ENCODE measurements around the gene NOTCH2.

NOTCH2 gene

DNA sequence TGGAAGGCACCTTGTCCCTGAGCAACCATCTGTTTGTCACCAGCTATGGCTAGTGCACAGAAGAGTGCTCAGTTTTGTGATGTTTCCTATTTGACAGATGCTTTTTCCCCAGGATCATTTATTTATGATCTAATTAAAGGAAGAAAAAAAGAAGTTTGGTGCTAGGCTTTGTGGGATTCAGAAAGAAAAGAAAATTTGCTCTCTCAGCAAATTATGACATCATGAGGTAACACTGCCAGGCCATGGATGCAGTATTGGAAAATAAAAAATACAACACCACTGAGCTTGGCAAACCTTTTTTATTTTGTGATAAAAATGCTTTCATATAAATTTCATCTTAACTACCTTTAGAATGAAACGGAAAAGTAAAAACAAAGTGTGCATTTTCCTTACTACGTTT is 157.7 kb downstream of the NOTCH2 start:
- no peak for DNase-seq (ENCODE audit: low read depth in 2 of 3, low spot score in 1 of 3)

GRCh38 chr1:119910618-119911017 is 158.8 kb downstream of the NOTCH2 start:
- DNase-seq (ENCODE audit: low read depth in 2 of 3, low spot score in 1 of 3) = no peak

- no peak for DNase-seq (ENCODE audit: low read depth in 2 of 3, low spot score in 1 of 3)
These were observed 159.4 kb downstream of the NOTCH2 start for GRCh38 chr1:119909890-119910596.

DNA sequence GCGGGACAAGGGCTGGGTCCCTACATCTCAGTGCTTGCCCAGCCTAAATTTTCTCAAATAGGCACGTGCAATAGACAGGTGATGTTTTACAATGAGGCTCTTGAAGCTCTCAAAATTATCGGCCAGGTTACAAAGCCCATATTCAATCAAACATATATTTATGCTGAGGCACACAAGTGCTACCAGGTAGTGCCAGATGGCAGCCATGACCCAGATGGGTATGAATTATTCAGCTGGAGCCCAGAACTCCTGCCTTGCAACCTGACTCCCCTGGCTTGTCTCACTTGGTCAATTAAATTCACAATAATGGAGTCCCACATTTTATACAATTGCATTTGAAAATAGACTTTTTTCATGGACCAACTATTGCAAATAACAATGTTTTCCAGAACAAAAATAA is 160.8 kb downstream of the NOTCH2 start:
- DNase-seq (ENCODE audit: low read depth in 2 of 3, low spot score in 1 of 3) = no peak

DNA sequence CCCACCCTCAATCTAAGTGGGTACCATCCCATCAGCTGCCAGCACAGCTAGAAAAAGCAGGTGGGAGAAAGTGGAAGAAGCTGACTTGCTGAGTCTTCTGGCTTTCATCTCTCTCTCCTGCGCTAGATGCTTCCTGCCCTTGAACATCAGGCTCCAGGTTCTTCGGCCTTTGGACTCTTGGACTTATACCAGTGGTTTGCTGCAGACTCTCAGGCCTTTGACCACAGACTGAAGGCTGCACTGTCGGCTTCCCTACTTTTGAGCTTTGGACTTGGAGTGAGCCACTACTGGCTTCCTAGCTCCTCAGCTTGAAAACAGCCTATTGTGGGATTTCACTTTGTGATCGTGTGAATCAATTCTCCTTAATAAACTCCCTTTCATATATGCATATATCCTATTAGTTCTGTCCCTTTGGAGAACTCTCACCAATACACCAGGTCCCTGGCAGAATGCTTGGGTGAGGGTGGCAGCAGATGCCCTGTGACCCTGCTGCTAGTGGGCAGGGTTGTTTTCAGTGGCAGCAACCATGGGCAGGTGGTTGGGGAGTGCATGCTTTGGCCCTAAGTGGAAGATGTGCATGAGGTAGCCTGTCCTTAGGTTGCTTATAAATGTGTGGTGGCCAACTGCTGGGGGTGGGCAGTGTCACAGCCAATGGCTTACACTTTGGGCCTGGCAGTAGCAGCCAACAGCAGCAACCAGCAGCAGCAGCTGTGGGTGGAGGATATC is 162.4 kb downstream of the NOTCH2 start:
- no peak for DNase-seq (ENCODE audit: low read depth in 2 of 3, low spot score in 1 of 3)

GRCh38 chr1:119903443-119903835 is 166.0 kb downstream of the NOTCH2 start:
- DNase-seq (ENCODE audit: low read depth in 2 of 3, low spot score in 1 of 3) = no peak

DNA sequence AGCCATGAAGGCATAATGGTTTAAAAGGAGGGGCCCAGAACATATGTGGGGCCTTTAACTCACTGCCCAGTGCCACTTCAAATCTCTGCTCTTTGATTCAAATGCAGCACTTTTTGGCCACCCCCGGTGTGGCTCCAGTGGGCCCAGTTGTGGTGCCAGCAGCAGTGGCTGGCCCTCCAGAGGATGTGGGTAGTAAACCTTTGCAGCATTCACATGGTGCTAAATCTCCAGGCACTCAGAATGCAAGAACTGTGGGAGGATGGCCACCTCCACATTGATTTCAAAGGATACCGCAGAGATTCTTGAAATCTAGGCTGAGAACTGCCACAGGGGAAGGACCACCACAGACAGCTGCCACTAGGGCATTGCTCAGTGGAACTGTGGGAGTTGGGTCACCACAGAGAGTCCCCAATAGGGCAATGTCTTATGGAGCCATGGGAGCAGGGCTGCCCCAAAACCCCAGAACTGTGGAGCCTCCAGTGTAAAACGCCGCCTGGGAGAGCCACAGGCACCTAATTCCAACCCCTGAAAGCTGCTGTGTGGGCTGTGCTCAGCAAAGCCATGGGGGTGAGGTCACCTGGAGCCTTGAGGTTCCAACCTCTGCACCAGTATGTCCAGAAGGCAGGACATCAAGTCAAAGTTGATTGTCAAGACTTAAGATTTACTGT is 166.6 kb downstream of the NOTCH2 start:
- DNase-seq (ENCODE audit: low read depth in 2 of 3, low spot score in 1 of 3) = no peak

GRCh38 chr1:119898981-119899720 is 170.3 kb downstream of the NOTCH2 start:
- no peak for DNase-seq (ENCODE audit: low read depth in 2 of 3, low spot score in 1 of 3)

GRCh38 chr1:119898530-119898929 is 170.9 kb downstream of the NOTCH2 start:
- DNase-seq (ENCODE audit: low read depth in 2 of 3, low spot score in 1 of 3) = no peak

DNA sequence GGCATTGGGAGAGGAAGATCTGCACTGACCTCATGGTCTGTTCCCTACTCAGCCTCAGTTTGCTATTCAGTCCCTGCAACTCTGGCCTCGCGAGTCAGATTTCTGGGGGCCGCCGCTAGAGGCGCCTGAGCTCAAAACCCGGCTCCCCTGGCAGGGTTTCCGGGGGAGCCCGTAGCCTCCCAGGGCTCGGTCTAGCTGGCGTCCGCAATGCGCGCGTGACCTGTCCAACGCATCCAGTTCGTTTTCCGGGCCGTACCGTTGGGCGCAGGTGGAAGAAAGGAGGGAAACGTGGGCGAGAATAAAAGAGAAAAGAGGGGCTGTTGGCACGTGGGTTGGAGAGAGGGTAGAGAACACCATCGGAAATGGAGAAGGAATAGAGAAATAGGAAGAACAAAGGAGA is 173.2 kb downstream of the NOTCH2 start, which contains the start of gene ADAM30:
ADAM30 (minus strand) TSS at position 213 of the 400 bp plus-strand sequence; CDS start at position 34, 179 bp downstream.
- no peak for DNase-seq (ENCODE audit: low read depth in 2 of 3, low spot score in 1 of 3)

DNA sequence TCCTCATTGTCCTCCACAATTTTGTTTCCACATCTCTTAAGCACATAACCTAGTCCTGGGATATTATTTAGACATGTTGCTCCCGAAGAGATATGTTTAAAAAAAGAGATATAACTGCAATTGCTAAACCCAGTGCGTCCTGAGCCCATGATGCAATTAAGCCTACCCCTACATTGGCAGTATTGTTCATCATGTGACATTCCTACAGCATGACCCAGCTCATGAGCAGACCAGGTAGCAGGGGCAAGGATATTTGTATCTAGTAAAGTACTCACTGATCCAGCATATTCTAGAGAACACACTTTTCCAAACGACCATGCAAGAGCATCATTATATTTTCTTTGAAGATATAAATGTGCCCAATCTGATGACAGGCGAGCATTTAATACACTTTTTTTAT is 174.4 kb downstream of the NOTCH2 start:
- no peak for DNase-seq (ENCODE audit: low read depth in 2 of 3, low spot score in 1 of 3)

GRCh38 chr1:119893827-119894700 is 175.4 kb downstream of the NOTCH2 start:
- DNase-seq (ENCODE audit: low read depth in 2 of 3, low spot score in 1 of 3) = no peak

GRCh38 chr1:119893238-119893791 is 176.1 kb downstream of the NOTCH2 start:
- DNase-seq (ENCODE audit: low read depth in 2 of 3, low spot score in 1 of 3) = no peak

GRCh38 chr1:119891386-119891785 is 178.1 kb downstream of the NOTCH2 start:
- DNase-seq (ENCODE audit: low read depth in 2 of 3, low spot score in 1 of 3) = no peak

DNA sequence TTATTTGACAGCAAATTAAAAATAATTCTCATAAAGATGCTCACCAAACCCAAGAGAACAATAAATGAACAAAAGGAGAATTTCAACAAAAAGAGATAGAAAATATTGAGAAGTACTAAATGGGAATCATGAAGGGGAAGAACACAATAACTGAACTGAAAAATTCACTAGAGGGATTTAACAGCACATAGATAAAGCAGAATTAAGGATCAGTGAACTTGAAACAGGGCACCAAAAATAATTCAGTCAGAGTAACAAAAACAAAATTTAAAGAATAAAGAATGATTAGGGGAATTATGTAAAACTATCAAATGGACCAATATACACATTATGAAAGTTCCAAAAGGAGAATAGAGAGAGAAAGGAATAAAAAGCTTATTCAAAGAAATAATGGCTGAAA is 181.0 kb downstream of the NOTCH2 start:
- DNase-seq (ENCODE audit: low read depth in 2 of 3, low spot score in 1 of 3) = no peak

- no peak for DNase-seq (ENCODE audit: low read depth in 2 of 3, low spot score in 1 of 3)
These were observed 182.0 kb downstream of the NOTCH2 start for GRCh38 chr1:119887427-119887826.

- DNase-seq (ENCODE audit: low read depth in 2 of 3, low spot score in 1 of 3) = peak; percentile 33 to 53 (median 49)
These were observed 183.3 kb downstream of the NOTCH2 start for GRCh38 chr1:119885903-119886783.

GRCh38 chr1:119884711-119885110 is 184.8 kb downstream of the NOTCH2 start:
- no peak for DNase-seq (ENCODE audit: low read depth in 2 of 3, low spot score in 1 of 3)

DNA sequence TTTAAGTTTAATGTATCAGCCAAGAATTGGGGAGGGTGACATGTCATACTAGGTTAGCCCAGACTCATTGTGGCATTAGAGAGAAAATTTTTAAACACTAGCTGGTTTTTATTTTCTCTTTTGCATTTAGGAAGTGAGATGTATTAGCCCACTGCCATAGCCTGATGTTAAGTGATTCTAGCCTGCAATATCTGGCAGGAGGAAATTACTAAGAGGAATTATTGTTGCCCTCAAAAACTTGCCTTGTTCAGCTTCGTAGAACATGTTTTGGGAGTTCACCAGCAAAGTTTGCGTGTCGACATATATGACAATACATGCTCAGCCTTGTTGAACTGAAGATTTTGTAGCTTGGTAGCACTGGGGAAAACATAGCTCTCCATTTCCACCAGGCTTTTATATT is 185.6 kb downstream of the NOTCH2 start:
- no peak for DNase-seq (ENCODE audit: low read depth in 2 of 3, low spot score in 1 of 3)

Data from stimulated activated CD4-positive, alpha-beta T cell treated with anti-CD3 and anti-CD28 coated beads, Interleukin-12 subunit alpha, Interleukin-12 subunit beta, amount 100 ng/mL, for 48 hours (primary cell).